Measurements from ENCODE around the gene ME3. TPM values are rescaled to one million over a fixed set of nuclear protein-coding genes. Genes with fewer than 3 reads are reported as not detected.

Gene ME3
- total RNA-seq, 1 donor from 2014 or later, result 28.5 TPM

- Histone ChIP-seq H3K4me1 (no peaks in the 10 kb centered on the region), H3K4me3 (no peak overlapping the region), H3K9me3 (no peaks in the 10 kb centered on the region), H3K27me3 (no peaks in the 10 kb centered on the region), H3K36me3 (no peaks in the 10 kb centered on the region), H3K27ac (no peak overlapping the region)
- intact Hi-C loops (cut with DNase I), result no loop called here
- no peak for TF ChIP-seq POLR2A (IDR thresholded peaks at IDR 0.05)
- no peak for DNase-seq (ENCODE audit: extremely low spot score in 2 of 2)
Measured at GRCh38 chr11:86499723-86500129, 172.7 kb downstream of the ME3 start.

GRCh38 chr11:86497836-86498235, 174.6 kb downstream of the ME3 start:
- Histone ChIP-seq H3K9me3 (no peaks in the 10 kb centered on the region), H3K36me3 (no peaks in the 10 kb centered on the region), H3K4me3 (no peak overlapping the region), H3K27me3 (no peaks in the 10 kb centered on the region), H3K4me1 (no peaks in the 10 kb centered on the region), H3K27ac (no peak overlapping the region)
- intact Hi-C loops (cut with DNase I), result no loop called here
- DNase-seq (ENCODE audit: extremely low spot score in 2 of 2), result no peak
- TF ChIP-seq POLR2AphosphoS5 (IDR thresholded peaks at IDR 0.05; ENCODE audit: insufficient read depth in 1 of 2, low read depth in 1 of 2), result no peak
- no peak for TF ChIP-seq POLR2A (IDR thresholded peaks at IDR 0.05)
- no peak for TF ChIP-seq CTCF (IDR thresholded peaks at IDR 0.05)

- TF ChIP-seq POLR2AphosphoS5 (IDR thresholded peaks at IDR 0.05; ENCODE audit: insufficient read depth in 1 of 2, low read depth in 1 of 2) (no peak), POLR2A (IDR thresholded peaks at IDR 0.05) (no peak), CTCF (IDR thresholded peaks at IDR 0.05) (no peak)
Measured at GRCh38 chr11:86497310-86497709, 175.1 kb downstream of the ME3 start.

GRCh38 chr11:86495351-86495750, 177.1 kb downstream of the ME3 start:
- TF ChIP-seq CTCF (IDR thresholded peaks at IDR 0.05) (no peak), POLR2AphosphoS5 (IDR thresholded peaks at IDR 0.05; ENCODE audit: insufficient read depth in 1 of 2, low read depth in 1 of 2) (no peak), POLR2A (IDR thresholded peaks at IDR 0.05) (no peak)

More at GRCh38 chr11:86497310-86497709, 175.1 kb downstream of the ME3 start:
- no peak for DNase-seq (ENCODE audit: extremely low spot score in 2 of 2)
- no peak overlapping the region for H3K27ac ChIP-seq
- intact Hi-C loops (cut with DNase I), result no loop called here
- H3K27me3 ChIP-seq, result no peaks in the 10 kb centered on the region
- H3K9me3 ChIP-seq, result no peaks in the 10 kb centered on the region
- no peaks in the 10 kb centered on the region for H3K4me1 ChIP-seq
- H3K4me3 ChIP-seq, result no peak overlapping the region
- H3K36me3 ChIP-seq, result no peaks in the 10 kb centered on the region

GRCh38 chr11:86492370-86493010, 179.9 kb downstream of the ME3 start:
- H3K9me3 ChIP-seq, result no peaks in the 10 kb centered on the region
- H3K36me3 ChIP-seq, result no peaks in the 10 kb centered on the region
- H3K27ac ChIP-seq, result no peak overlapping the region
- H3K4me3 ChIP-seq, result no peak overlapping the region
- intact Hi-C loops (cut with DNase I), result no loop called here
- TF ChIP-seq POLR2AphosphoS5 (IDR thresholded peaks at IDR 0.05; ENCODE audit: insufficient read depth in 1 of 2, low read depth in 1 of 2), result no peak
- TF ChIP-seq CTCF (IDR thresholded peaks at IDR 0.05), result no peak
- TF ChIP-seq POLR2A (IDR thresholded peaks at IDR 0.05), result no peak
- H3K27me3 ChIP-seq, result no peaks in the 10 kb centered on the region
- H3K4me1 ChIP-seq, result no peaks in the 10 kb centered on the region
- no peak for DNase-seq (ENCODE audit: extremely low spot score in 2 of 2)

More at GRCh38 chr11:86495351-86495750, 177.1 kb downstream of the ME3 start:
- DNase-seq (ENCODE audit: extremely low spot score in 2 of 2), result no peak
- no peaks in the 10 kb centered on the region for H3K9me3 ChIP-seq
- intact Hi-C loops (cut with DNase I), result no loop called here
- no peaks in the 10 kb centered on the region for H3K4me1 ChIP-seq
- H3K36me3 ChIP-seq, result no peaks in the 10 kb centered on the region
- H3K4me3 ChIP-seq, result no peak overlapping the region
- H3K27me3 ChIP-seq, result no peaks in the 10 kb centered on the region
- no peak overlapping the region for H3K27ac ChIP-seq

Measured in vagina (tissue), 2 donors.